PC-3 (cell line): Measurements from ENCODE around the gene LAMC2. TPM values are rescaled to one million over a fixed set of nuclear protein-coding genes. Genes with fewer than 3 reads are reported as not detected.

Experiments used
- ATAC-seq: fragments of 200-7000 bp; cut with Tn5 transposase; 2 replicates; pipeline ENCODE4 v1.9.1; 2020; ENCODE audit warnings: mild to moderate bottlenecking, moderate library complexity
- BruUV-seq: library from RNA; stranded (reverse); fragments of 400-500 nt; replicated peaks from 2 replicates; lab custom pipeline; 2021; lab: Mats Ljungman, UMichigan
- CTCF ChIA-PET: fragments of 300-600 bp; sonication (Branson Sonifier 250); formaldehyde crosslinking; loops from one replicate; lab custom pipeline; 2022; ENCODE audit warnings: antibody characterized with exemption; lab: Charles Lee
- POLR2A ChIA-PET: fragments of 300-600 bp; sonication (Branson Sonifier 250); formaldehyde crosslinking; loops from one replicate; lab custom pipeline; 2022; ENCODE audit warnings: antibody characterized with exemption; ENCODE audit not compliant: unreplicated experiment; lab: Charles Lee
- DNase-seq: peaks from one replicate; pipeline ENCODE4 v3.0.0-alpha.2; 2015
- H2AFZ ChIP-seq: fragments of 300-600 bp; sonication (generic); 2 replicates; pipeline ENCODE4 v1.6.0; 2016; ENCODE audit warnings: antibody characterized with exemption, low read length
- H3F3A ChIP-seq: fragments of 300-600 bp; sonication (generic); one replicate; pipeline ENCODE4 v1.6.0; 2017; ENCODE audit warnings: antibody characterized with exemption, low read length, control low read depth, mild to moderate bottlenecking; ENCODE audit not compliant: unreplicated experiment
- H3K27ac ChIP-seq: fragments of 300-600 bp; sonication (generic); 2 replicates; pipeline ENCODE4 v1.5.1; 2016; ENCODE audit warnings: mild to moderate bottlenecking, low read length
- H3K27me3 ChIP-seq: fragments of 300-600 bp; sonication (generic); 2 replicates; pipeline ENCODE4 v1.6.1; 2016; ENCODE audit warnings: low read length, mixed read lengths
- H3K36me3 ChIP-seq: fragments of 300-600 bp; sonication (generic); 2 replicates; pipeline ENCODE4 v1.6.1; 2016; ENCODE audit warnings: low read depth, mixed run types, low read length, mixed read lengths
- H3K4me1 ChIP-seq: fragments of 300-600 bp; sonication (generic); 2 replicates; pipeline ENCODE4 v1.5.1; 2016; ENCODE audit warnings: low read length; ENCODE audit not compliant: insufficient read depth
- H3K4me2 ChIP-seq: fragments of 300-600 bp; sonication (generic); 2 replicates; pipeline ENCODE4 v1.6.0; 2016; ENCODE audit warnings: low read length
- H3K4me3 ChIP-seq: fragments of 300-600 bp; sonication (generic); 2 replicates; pipeline ENCODE4 v1.5.1; 2016; ENCODE audit warnings: mild to moderate bottlenecking, low read length, mixed read lengths
- H3K79me2 ChIP-seq: fragments of 300-600 bp; sonication (generic); 2 replicates; pipeline ENCODE4 v1.6.1; 2017; ENCODE audit warnings: low read length, mixed read lengths
- H3K9ac ChIP-seq: fragments of 300-600 bp; sonication (generic); 2 replicates; pipeline ENCODE4 v1.6.0; 2016; ENCODE audit warnings: mild to moderate bottlenecking, low read length
- H3K9me2 ChIP-seq: fragments of 300-600 bp; sonication (generic); replicated peaks from 2 replicates; pipeline ENCODE4 v1.6.1; 2016; ENCODE audit warnings: mixed run types, low read length, mixed read lengths
- H3K9me3 ChIP-seq: fragments of 300-600 bp; sonication (generic); 2 replicates; pipeline ENCODE4 v1.6.1; 2016; ENCODE audit warnings: low read length, mixed read lengths
- H4K20me1 ChIP-seq: fragments of 300-600 bp; sonication (generic); 2 replicates; pipeline ENCODE4 v1.6.1; 2016; ENCODE audit warnings: low read length, mixed read lengths
- EZH2 ChIP-seq: fragments of 300-600 bp; sonication (generic); IDR thresholded peaks from one replicate; pipeline ENCODE4 v1.6.1; 2017; ENCODE audit warnings: antibody characterized with exemption, mild to moderate bottlenecking, low read length; ENCODE audit not compliant: unreplicated experiment
- EZH2phosphoT487 ChIP-seq: fragments of 300-600 bp; sonication (generic); IDR thresholded peaks from 2 replicates; pipeline ENCODE4 v1.6.1; 2018; ENCODE audit warnings: mild to moderate bottlenecking, antibody characterized with exemption, low read length, borderline replicate concordance
- intact Hi-C: fragments of 100-400 bp; cut with micrococcal nuclease; formaldehyde crosslinking; loops from 2 replicates; pipeline ENCODE4 v1.9.0; 2023
- total RNA-seq: library from RNA; depleted of rRNA; stranded (reverse); fragments of >200 nt; gene quantifications from 2 replicates; pipeline ENCODE4 v1.2.3, GENCODE V29; 2014
- TF ChIP-seq, protein P1 (sequence below): fragments of 300-600 bp; sonication (generic); conservative IDR thresholded peaks from 2 replicates; pipeline ENCODE4 v1.5.1; 2017; ENCODE audit warnings: antibody characterized with exemption, low read depth, mild to moderate bottlenecking, low read length

LAMC2 gene
- total RNA-seq, 1 experiment from 2014 or later: 105 TPM

DNA sequence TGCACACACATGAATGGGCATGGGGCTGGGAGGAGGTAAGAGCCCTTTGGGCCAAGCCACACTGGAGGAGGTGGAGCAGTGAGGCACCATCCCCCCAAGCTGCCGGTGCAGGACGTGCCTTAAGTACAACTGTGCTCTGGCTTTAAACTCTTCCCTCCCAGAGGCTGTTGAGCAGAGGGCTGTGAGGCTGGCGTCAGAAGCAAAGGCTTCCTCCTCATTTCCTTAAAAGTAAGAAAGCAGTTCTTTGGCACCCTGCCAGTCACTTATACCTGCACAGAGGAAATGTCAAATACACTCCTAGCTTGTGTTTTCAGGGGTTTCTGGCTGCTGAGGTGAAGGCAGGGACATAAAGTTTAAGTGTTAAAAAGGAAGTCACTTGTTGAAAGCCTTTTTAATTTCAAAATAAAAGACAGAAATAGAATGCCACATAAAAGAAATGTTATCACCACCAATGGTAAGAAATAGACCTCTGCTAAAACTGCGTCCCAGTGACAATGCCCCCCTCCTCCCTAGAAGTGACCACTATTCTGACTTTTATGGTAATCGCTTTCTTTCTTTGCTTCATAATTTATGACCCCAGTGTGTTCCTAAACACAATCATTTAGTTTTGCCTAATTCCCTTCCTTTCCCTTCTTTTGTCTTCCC, 33.0 kb downstream of the LAMC2 start:
- no peak overlapping the region for H2AFZ ChIP-seq
- H3K79me2 ChIP-seq: no peaks in the 10 kb centered on the region
- TF ChIP-seq EZH2: no peak
- TF ChIP-seq, protein P1, sequence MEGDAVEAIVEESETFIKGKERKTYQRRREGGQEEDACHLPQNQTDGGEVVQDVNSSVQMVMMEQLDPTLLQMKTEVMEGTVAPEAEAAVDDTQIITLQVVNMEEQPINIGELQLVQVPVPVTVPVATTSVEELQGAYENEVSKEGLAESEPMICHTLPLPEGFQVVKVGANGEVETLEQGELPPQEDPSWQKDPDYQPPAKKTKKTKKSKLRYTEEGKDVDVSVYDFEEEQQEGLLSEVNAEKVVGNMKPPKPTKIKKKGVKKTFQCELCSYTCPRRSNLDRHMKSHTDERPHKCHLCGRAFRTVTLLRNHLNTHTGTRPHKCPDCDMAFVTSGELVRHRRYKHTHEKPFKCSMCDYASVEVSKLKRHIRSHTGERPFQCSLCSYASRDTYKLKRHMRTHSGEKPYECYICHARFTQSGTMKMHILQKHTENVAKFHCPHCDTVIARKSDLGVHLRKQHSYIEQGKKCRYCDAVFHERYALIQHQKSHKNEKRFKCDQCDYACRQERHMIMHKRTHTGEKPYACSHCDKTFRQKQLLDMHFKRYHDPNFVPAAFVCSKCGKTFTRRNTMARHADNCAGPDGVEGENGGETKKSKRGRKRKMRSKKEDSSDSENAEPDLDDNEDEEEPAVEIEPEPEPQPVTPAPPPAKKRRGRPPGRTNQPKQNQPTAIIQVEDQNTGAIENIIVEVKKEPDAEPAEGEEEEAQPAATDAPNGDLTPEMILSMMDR: no peak
- TF ChIP-seq EZH2phosphoT487: no peak

DNA sequence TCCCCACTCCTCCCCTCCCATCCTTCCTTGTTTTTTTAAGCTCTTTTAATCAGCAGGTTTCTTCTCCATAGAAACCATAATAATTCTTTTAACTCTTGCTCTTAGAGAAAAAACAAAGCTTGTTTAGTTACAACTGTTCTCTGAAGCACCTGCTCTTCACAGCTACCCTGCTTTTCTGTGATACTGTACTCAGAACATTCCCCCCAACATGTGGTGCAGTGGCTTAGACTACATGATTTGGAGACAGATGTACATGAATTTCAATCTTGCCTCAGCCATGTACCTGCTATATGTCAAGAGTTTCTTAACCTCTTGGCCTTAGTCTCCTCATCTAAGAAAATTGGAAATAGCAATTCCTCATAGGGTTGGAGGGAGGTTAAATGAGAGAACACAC, 33.5 kb downstream of the LAMC2 start:
- no peaks in the 10 kb centered on the region for H3K79me2 ChIP-seq
- H3K9me2 ChIP-seq: no peaks in the 10 kb centered on the region
- POLR2A ChIA-PET: no interaction called here
- peaks cover 55% of the 10 kb centered on the region for H3K36me3 ChIP-seq
- H4K20me1 ChIP-seq: no peaks in the 10 kb centered on the region
- H2AFZ ChIP-seq: no peak overlapping the region
- TF ChIP-seq EZH2phosphoT487 (no peak), EZH2 (no peak)
- TF ChIP-seq, protein P1: no peak
- no peaks in the 10 kb centered on the region for H3K9me3 ChIP-seq
- H3K4me3 ChIP-seq: no peak overlapping the region
- H3K4me2 ChIP-seq: no peak overlapping the region
- DNase-seq (no peak), ATAC-seq (no peak)
- intact Hi-C loops: no loop called here
- H3K4me1 ChIP-seq: no peaks in the 10 kb centered on the region
- H3K9ac ChIP-seq: no peak overlapping the region
- H3K27ac ChIP-seq: no peak overlapping the region
- H3K27me3 ChIP-seq: no peaks in the 10 kb centered on the region
- no TSS peak for BruUV-seq
- CTCF ChIA-PET: no interaction called here
- H3F3A ChIP-seq: no peaks in the 10 kb centered on the region

More for the DNA sequence above, 33.0 kb downstream of the LAMC2 start:
- DNase-seq (no peak), ATAC-seq (no peak)
- H3K4me3 ChIP-seq: no peak overlapping the region
- CTCF ChIA-PET: no interaction called here
- H3K9me2 ChIP-seq: no peaks in the 10 kb centered on the region
- no peaks in the 10 kb centered on the region for H3F3A ChIP-seq
- peaks cover 55% of the 10 kb centered on the region; the same call in 1 of the 2 replicates for H3K36me3 ChIP-seq
- intact Hi-C loops: no loop called here
- no peaks in the 10 kb centered on the region for H3K27me3 ChIP-seq
- no peak overlapping the region for H3K27ac ChIP-seq
- H3K9ac ChIP-seq: no peak overlapping the region
- no TSS peak for BruUV-seq
- POLR2A ChIA-PET: no interaction called here
- no peaks in the 10 kb centered on the region for H3K9me3 ChIP-seq
- H3K4me1 ChIP-seq: no peaks in the 10 kb centered on the region
- no peaks in the 10 kb centered on the region for H4K20me1 ChIP-seq
- H3K4me2 ChIP-seq: no peak overlapping the region

DNA sequence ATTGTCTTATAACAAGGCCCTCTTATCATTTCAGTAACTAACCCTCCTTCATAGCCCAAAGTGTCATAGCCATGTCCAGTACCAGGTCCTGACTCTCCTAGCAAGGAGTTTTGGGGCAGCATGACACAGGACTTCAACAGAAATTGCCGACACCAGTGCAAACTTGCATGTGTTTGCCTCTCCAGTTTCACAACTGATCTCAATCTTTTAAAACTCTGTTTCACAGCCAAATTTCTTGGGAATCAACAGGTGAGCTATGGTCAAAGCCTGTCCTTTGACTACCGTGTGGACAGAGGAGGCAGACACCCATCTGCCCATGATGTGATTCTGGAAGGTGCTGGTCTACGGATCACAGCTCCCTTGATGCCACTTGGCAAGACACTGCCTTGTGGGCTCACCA, 36.8 kb downstream of the LAMC2 start:
- Histone ChIP-seq H3K4me2 (no peak overlapping the region), H3K9ac (no peak overlapping the region), H2AFZ (no peak overlapping the region), H3K27me3 (no peaks in the 10 kb centered on the region), H3K27ac (no peak overlapping the region), H3K9me2 (no peaks in the 10 kb centered on the region), H3K9me3 (no peaks in the 10 kb centered on the region), H3F3A (no peaks in the 10 kb centered on the region), H3K4me3 (no peak overlapping the region), H3K36me3 (peaks cover 40% of the 10 kb centered on the region), H3K79me2 (no peaks in the 10 kb centered on the region), H3K4me1 (no peaks in the 10 kb centered on the region), H4K20me1 (no peaks in the 10 kb centered on the region)
- ATAC-seq: no peak
- ChIA-PET CTCF (no interaction called here), POLR2A (no interaction called here)
- intact Hi-C loops: no loop called here
- no TSS peak for BruUV-seq
- no peak for TF ChIP-seq EZH2
- TF ChIP-seq, protein P1: no peak
- no peak for TF ChIP-seq EZH2phosphoT487
- DNase-seq: no peak
